GM19025 (cell line): ENCODE measurements around the gene RAP1GAP.

Experiments used
- ATAC-seq: cut with Tn5 transposase; IDR thresholded peaks from one replicate; pipeline ENCODE4 v1.9.1; 2021; ENCODE audit warnings: mild to moderate bottlenecking, low read depth, moderate library complexity; ENCODE audit not compliant: unreplicated experiment

The RAP1GAP gene

GRCh38 chr1:21663248-21663950 is 5.8 kb downstream of the RAP1GAP start:
- no peak for ATAC-seq

GRCh38 chr1:21662426-21663247 is 6.5 kb downstream of the RAP1GAP start:
- ATAC-seq: no peak

- ATAC-seq: no peak
These were observed 7.3 kb downstream of the RAP1GAP start for GRCh38 chr1:21661886-21662285.

- ATAC-seq: no peak
These were observed 9.2 kb downstream of the RAP1GAP start for GRCh38 chr1:21659924-21660326.

GRCh38 chr1:21659099-21659923 is 9.8 kb downstream of the RAP1GAP start:
- no peak for ATAC-seq

GRCh38 chr1:21657456-21658190 is 11.5 kb downstream of the RAP1GAP start:
- ATAC-seq: no peak

- ATAC-seq: no peak
These were observed 13.4 kb downstream of the RAP1GAP start for GRCh38 chr1:21655748-21656147.

- ATAC-seq: no peak
These were observed 13.9 kb downstream of the RAP1GAP start for GRCh38 chr1:21655259-21655658.

GRCh38 chr1:21654209-21654608 is 14.9 kb downstream of the RAP1GAP start:
- ATAC-seq: no peak

GRCh38 chr1:21653744-21654100 is 15.4 kb downstream of the RAP1GAP start:
- ATAC-seq: no peak

- no peak for ATAC-seq
These were observed 16.0 kb downstream of the RAP1GAP start for GRCh38 chr1:21652937-21653743.

- ATAC-seq: no peak
These were observed 16.8 kb downstream of the RAP1GAP start for GRCh38 chr1:21652101-21652936.

GRCh38 chr1:21651214-21652042 is 17.7 kb downstream of the RAP1GAP start:
- ATAC-seq: no peak

GRCh38 chr1:21650400-21650799 is 18.8 kb downstream of the RAP1GAP start:
- no peak for ATAC-seq

- ATAC-seq: no peak
These were observed 19.8 kb downstream of the RAP1GAP start for GRCh38 chr1:21649315-21649714.

- ATAC-seq: no peak
These were observed 20.4 kb downstream of the RAP1GAP start for GRCh38 chr1:21648791-21649190.

GRCh38 chr1:21648352-21648730 is 20.8 kb downstream of the RAP1GAP start:
- ATAC-seq: no peak
